ENCODE results near the gene PARD3. TPM values are rescaled to one million over a fixed set of nuclear protein-coding genes. Genes with fewer than 3 reads are reported as not detected.

PARD3 gene
- total RNA-seq, 4 donors from 2014 or later: 150 to 172 (median 165) TPM

DNA sequence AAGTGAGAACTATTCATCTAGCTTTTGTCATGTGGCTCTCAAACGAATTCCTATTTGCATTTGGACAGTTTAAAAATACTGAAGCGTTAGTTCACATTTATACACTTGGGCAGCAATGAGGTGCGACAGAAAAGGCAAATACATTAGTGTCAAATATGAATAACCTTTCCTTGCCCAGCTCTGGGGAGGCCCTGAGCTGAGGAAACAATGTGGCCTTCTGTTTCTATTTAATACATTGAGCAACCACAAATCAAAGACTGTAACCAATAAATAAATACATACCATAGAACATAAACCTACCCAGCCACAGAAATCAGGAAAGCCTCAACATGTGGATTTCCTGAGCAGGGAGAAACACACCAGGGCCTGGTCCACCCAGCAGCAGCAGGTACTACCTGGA, 585.2 kb downstream of the PARD3 start:
- no peak for DNase-seq (ENCODE audit: low spot score in 2 of 2)
- 84 to 85% methylated on average over 3 of the region's 3 CpGs for WGBS, 2 donors
- intact Hi-C loops (cut with DNase I; ENCODE audit: low total_unique reads): no loop called here
- H3K4me3 ChIP-seq (ENCODE audit: low read depth, poor library complexity, severe bottlenecking): no peak overlapping the region
- TF ChIP-seq, protein P1, sequence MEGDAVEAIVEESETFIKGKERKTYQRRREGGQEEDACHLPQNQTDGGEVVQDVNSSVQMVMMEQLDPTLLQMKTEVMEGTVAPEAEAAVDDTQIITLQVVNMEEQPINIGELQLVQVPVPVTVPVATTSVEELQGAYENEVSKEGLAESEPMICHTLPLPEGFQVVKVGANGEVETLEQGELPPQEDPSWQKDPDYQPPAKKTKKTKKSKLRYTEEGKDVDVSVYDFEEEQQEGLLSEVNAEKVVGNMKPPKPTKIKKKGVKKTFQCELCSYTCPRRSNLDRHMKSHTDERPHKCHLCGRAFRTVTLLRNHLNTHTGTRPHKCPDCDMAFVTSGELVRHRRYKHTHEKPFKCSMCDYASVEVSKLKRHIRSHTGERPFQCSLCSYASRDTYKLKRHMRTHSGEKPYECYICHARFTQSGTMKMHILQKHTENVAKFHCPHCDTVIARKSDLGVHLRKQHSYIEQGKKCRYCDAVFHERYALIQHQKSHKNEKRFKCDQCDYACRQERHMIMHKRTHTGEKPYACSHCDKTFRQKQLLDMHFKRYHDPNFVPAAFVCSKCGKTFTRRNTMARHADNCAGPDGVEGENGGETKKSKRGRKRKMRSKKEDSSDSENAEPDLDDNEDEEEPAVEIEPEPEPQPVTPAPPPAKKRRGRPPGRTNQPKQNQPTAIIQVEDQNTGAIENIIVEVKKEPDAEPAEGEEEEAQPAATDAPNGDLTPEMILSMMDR (IDR thresholded peaks at IDR 0.05): no peak
- no peak for TF ChIP-seq POLR2A (IDR thresholded peaks at IDR 0.05)

DNA sequence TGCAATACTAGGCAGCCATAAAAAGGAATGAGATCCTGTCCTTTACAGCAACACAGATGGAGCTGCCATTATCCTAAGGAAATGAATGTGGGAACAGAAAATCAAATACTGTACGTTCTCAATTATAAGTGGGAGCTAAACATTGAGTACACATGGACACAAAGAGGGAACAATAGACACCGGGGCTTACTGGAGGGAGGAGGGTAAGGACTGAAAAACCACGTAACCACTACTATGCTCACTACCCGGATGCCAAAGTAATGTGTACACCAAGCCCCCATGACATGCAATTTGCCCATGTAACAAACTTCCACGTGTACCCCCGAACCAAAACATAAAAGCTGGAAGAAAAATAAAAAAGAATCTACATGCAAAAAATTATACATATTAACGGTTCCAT, 587.0 kb downstream of the PARD3 start:
- TF ChIP-seq, protein P1 (IDR thresholded peaks at IDR 0.05): no peak
- no peak for TF ChIP-seq POLR2A (IDR thresholded peaks at IDR 0.05)
- 81 to 89% methylated on average over 7 of the region's 7 CpGs for WGBS, 2 donors
- intact Hi-C loops (cut with DNase I; ENCODE audit: low total_unique reads): no loop called here
- DNase-seq (ENCODE audit: low spot score in 2 of 2): no peak
- no peak overlapping the region for H3K4me3 ChIP-seq (ENCODE audit: low read depth, poor library complexity, severe bottlenecking)

DNA sequence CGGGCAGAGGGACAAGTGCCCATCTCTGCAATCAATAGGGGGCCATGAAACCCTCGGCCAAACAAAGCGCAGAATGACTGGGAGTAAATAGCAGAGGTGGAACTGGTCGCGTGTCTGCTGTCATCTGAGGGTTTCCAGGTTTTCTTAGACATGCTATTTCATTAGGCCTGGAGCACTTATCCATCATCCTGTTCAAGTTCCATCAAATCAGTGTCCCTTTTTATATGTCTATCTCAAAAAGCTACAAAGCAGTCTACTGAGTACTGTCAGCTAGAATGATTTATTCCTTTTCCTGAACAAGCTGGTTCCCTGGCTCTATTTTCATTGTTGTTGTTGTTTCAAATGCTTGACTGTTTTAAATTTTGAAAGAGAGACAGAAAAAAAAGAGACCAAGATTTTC, 590.5 kb downstream of the PARD3 start:
- TF ChIP-seq, protein P1 (IDR thresholded peaks at IDR 0.05): no peak
- TF ChIP-seq POLR2A (IDR thresholded peaks at IDR 0.05): no peak
- no peak for DNase-seq (ENCODE audit: low spot score in 2 of 2)
- 90 to 95% methylated on average over 5 of the region's 5 CpGs for WGBS, 2 donors
- intact Hi-C loops (cut with DNase I; ENCODE audit: low total_unique reads): no loop called here
- no peak overlapping the region for H3K4me3 ChIP-seq (ENCODE audit: low read depth, poor library complexity, severe bottlenecking)

DNA sequence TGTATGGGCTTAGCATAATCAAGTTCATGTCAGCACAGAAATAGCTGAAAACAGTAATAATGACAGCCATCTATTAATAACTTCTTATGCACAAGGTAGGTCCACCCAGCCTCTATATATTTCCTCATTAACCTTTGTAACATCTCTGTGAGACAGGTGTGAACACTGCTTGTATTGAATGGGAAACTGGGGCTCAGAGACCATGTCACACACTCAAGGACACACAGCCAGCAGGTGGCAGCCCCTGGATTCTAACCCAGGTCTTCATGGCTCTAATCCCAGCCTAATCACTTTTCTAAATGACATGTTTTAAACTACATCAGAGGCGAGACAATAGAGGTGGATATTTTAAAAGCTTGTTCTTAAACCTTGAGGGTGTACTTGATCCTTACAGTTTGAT, 591.4 kb downstream of the PARD3 start:
- no peak overlapping the region for H3K4me3 ChIP-seq (ENCODE audit: low read depth, poor library complexity, severe bottlenecking)
- intact Hi-C loops (cut with DNase I; ENCODE audit: low total_unique reads): no loop called here
- DNase-seq (ENCODE audit: low spot score in 2 of 2): no peak
- TF ChIP-seq, protein P1 (IDR thresholded peaks at IDR 0.05): no peak
- TF ChIP-seq POLR2A (IDR thresholded peaks at IDR 0.05): no peak
- 87 to 92% methylated on average over 1 of the region's 1 CpG for WGBS, 2 donors

DNA sequence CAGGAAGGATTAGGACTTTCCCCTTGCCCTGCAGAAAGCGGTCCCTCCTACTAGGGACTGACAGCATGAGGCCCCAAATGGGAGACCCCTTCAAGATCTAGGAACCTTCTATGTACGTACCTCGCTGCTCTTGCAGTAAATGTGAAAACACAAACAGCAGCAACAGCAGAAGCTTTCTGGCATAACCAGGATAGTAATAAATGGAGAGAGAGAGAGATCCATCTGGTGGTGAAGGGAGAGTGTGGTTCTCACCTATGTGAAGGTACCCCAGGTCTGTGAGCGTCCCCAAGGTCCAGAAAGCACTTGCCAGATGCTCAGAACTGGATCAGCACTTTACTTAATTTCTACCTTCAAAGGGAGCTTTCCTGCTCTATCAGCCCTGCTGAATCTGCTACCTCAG, 592.7 kb downstream of the PARD3 start:
- WGBS, 2 donors: 95 to 96% methylated on average over 4 of the region's 4 CpGs
- no peak for DNase-seq (ENCODE audit: low spot score in 2 of 2)
- TF ChIP-seq POLR2A (IDR thresholded peaks at IDR 0.05): no peak
- TF ChIP-seq, protein P1 (IDR thresholded peaks at IDR 0.05): no peak
- intact Hi-C loops (cut with DNase I; ENCODE audit: low total_unique reads): no loop called here
- H3K4me3 ChIP-seq (ENCODE audit: low read depth, poor library complexity, severe bottlenecking): no peak overlapping the region

DNA sequence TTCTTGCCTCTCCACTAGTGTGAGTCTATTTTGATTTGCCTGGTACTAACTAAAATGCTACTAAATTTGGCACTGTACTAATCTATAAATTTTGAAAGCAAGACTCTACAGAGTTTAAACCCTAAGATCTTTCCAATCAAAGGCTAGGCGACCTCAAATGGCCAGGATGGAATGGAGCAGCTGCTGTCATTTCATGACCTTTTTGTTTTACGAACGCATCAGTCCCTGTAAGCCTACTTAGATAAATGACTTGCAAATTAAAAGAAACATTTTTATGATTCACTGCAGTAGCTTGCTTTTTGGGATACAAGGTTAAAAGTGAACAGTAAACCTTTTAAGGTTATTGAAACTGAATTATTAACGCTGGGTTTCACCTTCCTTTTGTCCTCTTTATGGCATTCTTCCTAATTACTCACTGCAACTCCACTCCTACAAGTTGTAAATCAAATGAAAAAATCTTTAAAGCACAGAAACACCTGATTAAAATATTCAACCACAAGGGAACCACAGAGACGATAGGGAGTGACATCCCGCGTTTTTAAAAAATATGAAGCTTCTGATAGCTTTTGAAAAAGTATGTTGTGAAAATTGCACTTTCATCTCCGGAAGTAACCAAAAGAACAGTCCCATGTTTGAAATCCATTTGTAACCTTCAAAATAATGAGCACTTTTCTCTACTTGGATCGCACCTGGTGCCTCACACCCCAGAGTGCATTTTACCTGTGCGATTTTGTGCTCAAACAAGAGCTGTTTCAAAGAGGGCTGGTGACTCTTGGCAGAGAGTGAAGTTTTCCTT, 595.1 kb downstream of the PARD3 start:
- TF ChIP-seq, protein P1 (IDR thresholded peaks at IDR 0.05): no peak
- TF ChIP-seq POLR2A (IDR thresholded peaks at IDR 0.05): no peak
- intact Hi-C loops (cut with DNase I; ENCODE audit: low total_unique reads): no loop called here
- DNase-seq (ENCODE audit: low spot score in 2 of 2): no peak
- no peak overlapping the region for H3K4me3 ChIP-seq (ENCODE audit: low read depth, poor library complexity, severe bottlenecking)
- 55 to 64% methylated on average over 10 of the region's 10 CpGs for WGBS, 2 donors
